Kidney epithelial cell (primary cell): ENCODE data around the gene SFN. TPM values are rescaled to one million over a fixed set of nuclear protein-coding genes. Genes with fewer than 3 reads are reported as not detected.
"Not testable (repeated sequence)": the region's sequence is repeated elsewhere in the genome, so short reads cannot be mapped to it uniquely, and the experiment has no call there.

Experiments used
- DNase-seq: peaks from one replicate; pipeline ENCODE4 v3.0.0-alpha.2; 2010; ENCODE audit warnings: low read depth
- H3K27me3 ChIP-seq: 2 replicates; pipeline ENCODE4 v1.6.0; 2011; ENCODE audit warnings: low read length; ENCODE audit not compliant: control insufficient read depth, insufficient read depth
- H3K36me3 ChIP-seq: 2 replicates; pipeline ENCODE4 v1.5.1; 2011; ENCODE audit warnings: low read length; ENCODE audit not compliant: control insufficient read depth, insufficient read depth
- H3K4me3 ChIP-seq: 2 replicates; pipeline ENCODE4 v1.5.1; 2011; ENCODE audit warnings: low read depth, mild to moderate bottlenecking, control low read depth, low read length
- total RNA-seq: library from RNA; depleted of rRNA; stranded (reverse); fragments of >200 nt; gene quantifications from 2 replicates; pipeline ENCODE4 v1.2.3, GENCODE V29; 2015
- TF ChIP-seq, protein P1 (sequence below): IDR thresholded peaks from 2 replicates; pipeline ENCODE4 v1.5.1; 2011; ENCODE audit warnings: mild to moderate bottlenecking, moderate library complexity, low read length, control low read depth, inconsistent platforms; ENCODE audit not compliant: insufficient read depth, poor library complexity, severe bottlenecking

The SFN gene
- total RNA-seq, 1 donor from 2014 or later: 89.0 TPM

DNA sequence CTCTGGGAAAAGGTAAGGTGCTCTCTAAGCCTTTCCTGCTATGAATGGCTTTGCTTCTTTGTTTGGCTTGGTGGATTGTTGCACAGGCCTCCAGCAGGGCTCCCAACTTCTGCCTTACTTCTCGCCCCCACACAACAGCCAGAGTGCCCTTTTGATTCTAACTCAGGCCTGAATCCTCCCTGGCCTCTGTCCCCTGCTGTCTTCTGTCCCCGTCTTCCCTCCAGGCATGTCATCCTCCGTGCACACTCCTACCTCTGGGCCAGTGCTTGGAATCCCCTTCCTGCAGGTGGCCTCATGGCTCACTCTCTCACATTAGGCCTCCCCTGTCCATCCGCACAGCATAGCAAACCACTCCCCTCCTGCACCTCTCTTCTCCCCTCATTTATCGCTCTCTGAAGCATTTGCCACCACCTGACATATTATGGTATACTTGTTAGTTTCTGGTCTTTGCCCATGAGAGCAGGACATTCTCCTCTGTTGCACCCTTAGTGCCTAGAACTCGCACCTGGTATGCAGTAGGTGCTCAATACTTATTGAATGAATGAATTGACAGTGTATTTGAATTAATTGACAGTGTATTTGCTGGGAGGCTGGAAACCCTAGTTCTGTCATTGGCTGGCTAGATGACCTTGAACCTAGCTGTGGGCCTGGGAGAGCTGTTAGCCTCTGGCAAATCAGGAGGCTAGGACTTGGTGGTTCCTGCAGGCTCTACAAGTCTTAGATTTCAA, 33.6 kb upstream of the SFN start:
- Histone ChIP-seq H3K4me3 (no peak overlapping the region), H3K36me3 (no peaks in the 10 kb centered on the region), H3K27me3 (no peaks in the 10 kb centered on the region)
- DNase-seq: no peak
- TF ChIP-seq, protein P1, sequence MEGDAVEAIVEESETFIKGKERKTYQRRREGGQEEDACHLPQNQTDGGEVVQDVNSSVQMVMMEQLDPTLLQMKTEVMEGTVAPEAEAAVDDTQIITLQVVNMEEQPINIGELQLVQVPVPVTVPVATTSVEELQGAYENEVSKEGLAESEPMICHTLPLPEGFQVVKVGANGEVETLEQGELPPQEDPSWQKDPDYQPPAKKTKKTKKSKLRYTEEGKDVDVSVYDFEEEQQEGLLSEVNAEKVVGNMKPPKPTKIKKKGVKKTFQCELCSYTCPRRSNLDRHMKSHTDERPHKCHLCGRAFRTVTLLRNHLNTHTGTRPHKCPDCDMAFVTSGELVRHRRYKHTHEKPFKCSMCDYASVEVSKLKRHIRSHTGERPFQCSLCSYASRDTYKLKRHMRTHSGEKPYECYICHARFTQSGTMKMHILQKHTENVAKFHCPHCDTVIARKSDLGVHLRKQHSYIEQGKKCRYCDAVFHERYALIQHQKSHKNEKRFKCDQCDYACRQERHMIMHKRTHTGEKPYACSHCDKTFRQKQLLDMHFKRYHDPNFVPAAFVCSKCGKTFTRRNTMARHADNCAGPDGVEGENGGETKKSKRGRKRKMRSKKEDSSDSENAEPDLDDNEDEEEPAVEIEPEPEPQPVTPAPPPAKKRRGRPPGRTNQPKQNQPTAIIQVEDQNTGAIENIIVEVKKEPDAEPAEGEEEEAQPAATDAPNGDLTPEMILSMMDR: no peak

GRCh38 chr1:26831059-26831458, 31.9 kb upstream of the SFN start:
- Histone ChIP-seq H3K36me3 (peaks cover 1% of the 10 kb centered on the region), H3K27me3 (no peaks in the 10 kb centered on the region), H3K4me3 (no peak overlapping the region)
- DNase-seq: no peak
- TF ChIP-seq, protein P1: no peak

- peaks cover 1% of the 10 kb centered on the region for H3K36me3 ChIP-seq
- no peaks in the 10 kb centered on the region for H3K27me3 ChIP-seq
- no peak overlapping the region for H3K4me3 ChIP-seq
- no peak for DNase-seq
- TF ChIP-seq, protein P1: no peak
Measured at GRCh38 chr1:26831546-26832248, 31.3 kb upstream of the SFN start.

GRCh38 chr1:26832249-26832960, 30.5 kb upstream of the SFN start:
- DNase-seq: no peak
- no peaks in the 10 kb centered on the region for H3K27me3 ChIP-seq
- H3K36me3 ChIP-seq: peaks cover 1% of the 10 kb centered on the region
- TF ChIP-seq, protein P1: no peak
- no peak overlapping the region for H3K4me3 ChIP-seq

- H3K36me3 ChIP-seq: peaks cover 1% of the 10 kb centered on the region
- no peaks in the 10 kb centered on the region for H3K27me3 ChIP-seq
- H3K4me3 ChIP-seq: no peak overlapping the region
- DNase-seq: no peak
- TF ChIP-seq, protein P1: no peak
Measured at GRCh38 chr1:26833432-26834405, 29.2 kb upstream of the SFN start.

- not testable (repeated sequence) for H3K27me3 ChIP-seq, DNase-seq, H3K36me3 ChIP-seq, H3K4me3 ChIP-seq
Measured at GRCh38 chr1:26837665-26838064, 25.3 kb upstream of the SFN start.
